ENCODE measurements around the gene BICDL1. TPM values are rescaled to one million over a fixed set of nuclear protein-coding genes. Genes with fewer than 3 reads are reported as not detected.
A peak's percentile ranks its signal among the peaks of the same experiment; 100 is the strongest.

Gene BICDL1
- total and polyA plus RNA-seq, 10 donors: 4.5 to 16.0 (median 8.7) TPM

- Histone ChIP-seq H3K9me3 (no peaks in the 10 kb centered on the region), H3K36me3 (peaks cover 3 to 100% (median 100%) of the 10 kb centered on the region in 6 donors), H3K4me3 (no peak overlapping the region), H3K27ac (no peak overlapping the region), H3K27me3 (replicated peaks in 1 of 7) (no peaks in the 10 kb centered on the region), H3K4me1 (peaks cover 0 to 11% (median 3%) of the 10 kb centered on the region in 6 donors)
- intact Hi-C loops (cut with DNase I; ENCODE audit: low total_unique reads): no loop called here
- TF ChIP-seq CTCF (IDR thresholded peaks at IDR 0.05 in 8 of 11, conservative IDR thresholded peaks at IDR 0.05 in 3 of 11): no peak
- TF ChIP-seq POLR2A (IDR thresholded peaks at IDR 0.05): no peak
- TF ChIP-seq POLR2AphosphoS5 (IDR thresholded peaks at IDR 0.05): no peak
- 80 to 94% (median 92%) methylated on average over 9 of the region's 9 CpGs for WGBS, 5 donors
- no peak for DNase-seq
Measured at GRCh38 chr12:120138366-120138765, 149.3 kb downstream of the BICDL1 start.

- 83 to 91% (median 90%) methylated on average over 5 of the region's 5 CpGs for WGBS, 5 donors
- DNase-seq: no peak
- Histone ChIP-seq H3K27ac (no peak overlapping the region), H3K36me3 (peaks cover 9 to 100% (median 100%) of the 10 kb centered on the region in 6 donors), H3K9me3 (no peaks in the 10 kb centered on the region), H3K4me3 (no peak overlapping the region), H3K4me1 (no peaks in the 10 kb centered on the region), H3K27me3 (replicated peaks in 1 of 7) (no peaks in the 10 kb centered on the region)
- TF ChIP-seq POLR2AphosphoS5 (IDR thresholded peaks at IDR 0.05) (no peak), POLR2A (IDR thresholded peaks at IDR 0.05) (no peak), CTCF (IDR thresholded peaks at IDR 0.05 in 8 of 11, conservative IDR thresholded peaks at IDR 0.05 in 3 of 11) (no peak)
- intact Hi-C loops (cut with DNase I; ENCODE audit: low total_unique reads): no loop called here
Measured at GRCh38 chr12:120139958-120140357, 150.9 kb downstream of the BICDL1 start.

- Histone ChIP-seq H3K27ac (no peak overlapping the region), H3K4me1 (no peaks in the 10 kb centered on the region), H3K9me3 (no peaks in the 10 kb centered on the region), H3K27me3 (replicated peaks in 1 of 7) (no peaks in the 10 kb centered on the region), H3K4me3 (no peak overlapping the region), H3K36me3 (peaks cover 9 to 100% (median 100%) of the 10 kb centered on the region in 6 donors)
- TF ChIP-seq CTCF (IDR thresholded peaks at IDR 0.05 in 8 of 11, conservative IDR thresholded peaks at IDR 0.05 in 3 of 11) (no peak), POLR2AphosphoS5 (IDR thresholded peaks at IDR 0.05) (peak in 1 of 3 donors; percentile 8), POLR2A (IDR thresholded peaks at IDR 0.05) (no peak)
- 90 to 99% (median 95%) methylated on average over 6 to 9 of the region's 9 CpGs for WGBS, 5 donors
- intact Hi-C loops (cut with DNase I; ENCODE audit: low total_unique reads): no loop called here
- DNase-seq: no peak
Measured at GRCh38 chr12:120140603-120141002, 151.6 kb downstream of the BICDL1 start.

- DNase-seq: no peak
- Histone ChIP-seq H3K4me1 (no peaks in the 10 kb centered on the region), H3K27ac (no peak overlapping the region), H3K36me3 (peaks cover 9 to 100% (median 100%) of the 10 kb centered on the region in 6 donors), H3K9me3 (no peaks in the 10 kb centered on the region), H3K4me3 (no peak overlapping the region), H3K27me3 (replicated peaks in 1 of 7) (no peaks in the 10 kb centered on the region)
- intact Hi-C loops (cut with DNase I; ENCODE audit: low total_unique reads): no loop called here
- WGBS, 5 donors: 95 to 99% (median 96%) methylated on average over 6 of the region's 6 CpGs
- TF ChIP-seq POLR2AphosphoS5 (IDR thresholded peaks at IDR 0.05) (no peak), POLR2A (IDR thresholded peaks at IDR 0.05) (no peak), CTCF (IDR thresholded peaks at IDR 0.05 in 8 of 11, conservative IDR thresholded peaks at IDR 0.05 in 3 of 11) (no peak)
Measured at GRCh38 chr12:120141336-120141735, 152.3 kb downstream of the BICDL1 start.
